Neural cell (in vitro differentiated cells): ENCODE data around the gene TSSC4. TPM values are rescaled to one million over a fixed set of nuclear protein-coding genes. Genes with fewer than 3 reads are reported as not detected.

ENCODE experiments used
- H2AFZ ChIP-seq: fragments of 200-600, 300-800 bp; sonication (generic), shearing (Covaris generic); 2 replicates; pipeline ENCODE4 v1.6.0; 2014; ENCODE audit warnings: low read depth, mild to moderate bottlenecking, antibody characterized with exemption, low read length, moderate library complexity
- H3F3A ChIP-seq: fragments of 200-600 bp; shearing (Covaris generic); 2 replicates; pipeline ENCODE4 v1.6.1; 2016; ENCODE audit warnings: mild to moderate bottlenecking, moderate library complexity, mixed read lengths, antibody characterized with exemption, low read length; ENCODE audit not compliant: insufficient read depth, poor library complexity, severe bottlenecking
- H3K27ac ChIP-seq: fragments of 200-600, 300-800 bp; sonication (generic), shearing (Covaris generic); 2 replicates; pipeline ENCODE4 v1.5.1; 2014; ENCODE audit warnings: mild to moderate bottlenecking, low read length, moderate library complexity
- H3K27me3 ChIP-seq: fragments of 300-800, 200-600 bp; sonication (generic), shearing (Covaris generic); 2 replicates; pipeline ENCODE4 v1.6.0; 2014; ENCODE audit warnings: mild to moderate bottlenecking, low read depth, low read length, moderate library complexity; ENCODE audit not compliant: insufficient read depth
- H3K36me3 ChIP-seq: fragments of 300-800, 200-600 bp; sonication (generic), shearing (Covaris generic); 2 replicates; pipeline ENCODE4 v1.5.1; 2014; ENCODE audit warnings: mild to moderate bottlenecking, antibody characterized with exemption, low read length, moderate library complexity; ENCODE audit not compliant: insufficient read depth
- H3K4me2 ChIP-seq: fragments of 300-800, 200-600 bp; sonication (generic), shearing (Covaris generic); 2 replicates; pipeline ENCODE4 v1.6.0; 2014; ENCODE audit warnings: mild to moderate bottlenecking, low read length
- H3K4me3 ChIP-seq: fragments of 300-800, 200-600 bp; sonication (generic), shearing (Covaris generic); 2 replicates; pipeline ENCODE4 v1.5.1; 2014; ENCODE audit warnings: mild to moderate bottlenecking, low read length, moderate library complexity
- H3K79me2 ChIP-seq: fragments of 200-600 bp; shearing (Covaris generic); replicated peaks from 2 replicates; pipeline ENCODE4 v1.6.0; 2014; ENCODE audit warnings: mild to moderate bottlenecking, low read length, moderate library complexity; ENCODE audit not compliant: insufficient read depth
- H3K9ac ChIP-seq: fragments of 300-800, 200-600 bp; sonication (generic), shearing (Covaris generic); 2 replicates; pipeline ENCODE4 v1.6.1; 2016; ENCODE audit warnings: mild to moderate bottlenecking, low read length, mixed read lengths
- H3K9me2 ChIP-seq: fragments of 200-600 bp; shearing (Covaris generic); 2 replicates; pipeline ENCODE4 v1.6.1; 2016; ENCODE audit warnings: mild to moderate bottlenecking, low read length, mixed read lengths; ENCODE audit not compliant: insufficient read depth
- H3K9me3 ChIP-seq: fragments of 200-600, 300-800 bp; sonication (generic), shearing (Covaris generic); 2 replicates; pipeline ENCODE4 v1.6.1; 2016; ENCODE audit warnings: mild to moderate bottlenecking, mixed run types, low read length, moderate library complexity, mixed read lengths
- H4K20me1 ChIP-seq: fragments of 200-600 bp; shearing (Covaris generic); 2 replicates; pipeline ENCODE4 v1.6.1; 2016; ENCODE audit warnings: mild to moderate bottlenecking, mixed run types; ENCODE audit not compliant: insufficient read depth
- CTCF ChIP-seq: fragments of 450-650 bp; IDR thresholded peaks from 2 replicates; pipeline ENCODE4 v1.5.1; 2014; ENCODE audit warnings: antibody characterized with exemption, mild to moderate bottlenecking, moderate library complexity; ENCODE audit not compliant: poor library complexity, severe bottlenecking
- EP300 ChIP-seq: fragments of 450-650 bp; conservative IDR thresholded peaks from 2 replicates; pipeline ENCODE4 v1.6.1; 2014; ENCODE audit warnings: antibody characterized with exemption, mild to moderate bottlenecking, moderate library complexity; ENCODE audit not compliant: poor library complexity, severe bottlenecking
- EZH2 ChIP-seq: fragments of 200-600, 300-800 bp; shearing (Covaris generic), sonication (generic); IDR thresholded peaks from 2 replicates; pipeline ENCODE4 v1.6.1; 2014; ENCODE audit warnings: antibody characterized with exemption, low read length, borderline replicate concordance, mild to moderate bottlenecking; ENCODE audit not compliant: insufficient read depth, poor library complexity, severe bottlenecking
- MXI1 ChIP-seq: fragments of 450-650 bp; conservative IDR thresholded peaks from 2 replicates; pipeline ENCODE4 v1.6.1; 2014; ENCODE audit warnings: antibody characterized with exemption, mild to moderate bottlenecking; ENCODE audit not compliant: poor library complexity, severe bottlenecking
- POLR2AphosphoS5 ChIP-seq: IDR thresholded peaks from 2 replicates; pipeline ENCODE4 v1.6.1; 2012
- RAD21 ChIP-seq: fragments of 450-650 bp; conservative IDR thresholded peaks from 2 replicates; pipeline ENCODE4 v1.6.1; 2014; ENCODE audit warnings: antibody characterized with exemption, mild to moderate bottlenecking, moderate library complexity
- REST ChIP-seq: IDR thresholded peaks from 2 replicates; pipeline ENCODE4 v1.6.1; 2012; ENCODE audit warnings: borderline replicate concordance
- SMC3 ChIP-seq: fragments of 450-650 bp; conservative IDR thresholded peaks from 2 replicates; pipeline ENCODE4 v1.6.1; 2014; ENCODE audit warnings: antibody characterized with exemption, mild to moderate bottlenecking, moderate library complexity; ENCODE audit not compliant: poor library complexity
- TAF1 ChIP-seq: IDR thresholded peaks from 2 replicates; pipeline ENCODE4 v1.6.1; 2012; ENCODE audit warnings: low read depth
- polyA plus RNA-seq: library from polyadenylated mRNA; depleted of rRNA; stranded (reverse); fragments of >200 nt; gene quantifications from 2 replicates; pipeline ENCODE4 v1.2.3, GENCODE V29; 2014

Gene TSSC4
- polyA plus RNA-seq, 1 donor from 2014 or later = 54.3 TPM

- no peak overlapping the region for H3K4me2 ChIP-seq
- no peaks in the 10 kb centered on the region for H3K9me2 ChIP-seq
- no peaks in the 10 kb centered on the region for H3K9me3 ChIP-seq
- no peaks in the 10 kb centered on the region for H4K20me1 ChIP-seq
- no peak overlapping the region for H3K4me3 ChIP-seq
- H3F3A ChIP-seq = no peaks in the 10 kb centered on the region
- no peaks in the 10 kb centered on the region for H3K27me3 ChIP-seq
- no peak overlapping the region for H3K27ac ChIP-seq
- TF ChIP-seq CTCF (peak; percentile 67), SMC3 (peak; percentile 54), RAD21 (peak; percentile 45), TAF1 (no peak), EP300 (no peak), MXI1 (no peak), EZH2 (no peak)
- H3K9ac ChIP-seq = no peak overlapping the region
- no peak overlapping the region for H2AFZ ChIP-seq
- H3K79me2 ChIP-seq = no peaks in the 10 kb centered on the region
- H3K36me3 ChIP-seq = no peaks in the 10 kb centered on the region
These were observed 19.3 kb downstream of the TSSC4 start for GRCh38 chr11:2419638-2420501.

GRCh38 chr11:2420502-2421225 is 20.1 kb downstream of the TSSC4 start:
- H2AFZ ChIP-seq = no peak overlapping the region
- no peaks in the 10 kb centered on the region for H3K9me3 ChIP-seq
- TF ChIP-seq CTCF = peak; percentile 88
- no peak for TF ChIP-seq TAF1
- no peak for TF ChIP-seq REST
- no peak for TF ChIP-seq POLR2AphosphoS5
- TF ChIP-seq SMC3 = peak; percentile 78
- no peak for TF ChIP-seq MXI1
- peak; percentile 77 for TF ChIP-seq RAD21
- no peak for TF ChIP-seq EZH2
- TF ChIP-seq EP300 = no peak
- H3K9ac ChIP-seq = no peak overlapping the region
- H4K20me1 ChIP-seq = no peaks in the 10 kb centered on the region
- no peaks in the 10 kb centered on the region for H3K27me3 ChIP-seq
- H3K36me3 ChIP-seq = no peaks in the 10 kb centered on the region
- no peak overlapping the region for H3K4me3 ChIP-seq
- no peak overlapping the region for H3K4me2 ChIP-seq
- H3K79me2 ChIP-seq = no peaks in the 10 kb centered on the region
- no peaks in the 10 kb centered on the region for H3F3A ChIP-seq
- no peak overlapping the region for H3K27ac ChIP-seq
- no peaks in the 10 kb centered on the region for H3K9me2 ChIP-seq
